Activated T-helper 1 cell treated with anti-CD3 and anti-CD28 coated beads, Interleukin-2, amount 50 U/mL, for 16 hours (primary cell): ENCODE data around the gene DUSP10.

ENCODE experiments used
- DNase-seq, 2 donors: peaks; one replicate each; pipeline ENCODE4 v3.0.0-alpha.2; 2020; ENCODE audit warnings: low read depth in 1 of 2, low spot score in 1 of 2

Gene DUSP10

GRCh38 chr1:221734187-221734586 is 7.7 kb downstream of the DUSP10 start:
- DNase-seq = no peak

- no peak for DNase-seq
Measured at GRCh38 chr1:221732052-221732451, 9.8 kb downstream of the DUSP10 start.

GRCh38 chr1:221729771-221730330 is 12.0 kb downstream of the DUSP10 start:
- DNase-seq = no peak

GRCh38 chr1:221728037-221728505 is 13.8 kb downstream of the DUSP10 start:
- no peak for DNase-seq

GRCh38 chr1:221727146-221728036 is 14.5 kb downstream of the DUSP10 start:
- no peak for DNase-seq

- no peak for DNase-seq
Measured at GRCh38 chr1:221725735-221726672, 15.9 kb downstream of the DUSP10 start.

- no peak for DNase-seq
Measured at GRCh38 chr1:221724931-221725605, 16.8 kb downstream of the DUSP10 start.

GRCh38 chr1:221723848-221724236 is 18.0 kb downstream of the DUSP10 start:
- no peak for DNase-seq

GRCh38 chr1:221723018-221723847 is 18.7 kb downstream of the DUSP10 start:
- DNase-seq = no peak

GRCh38 chr1:221722254-221723017 is 19.5 kb downstream of the DUSP10 start:
- no peak for DNase-seq

- no peak for DNase-seq
Measured at GRCh38 chr1:221720545-221720944, 21.3 kb downstream of the DUSP10 start.

GRCh38 chr1:221719987-221720386 is 21.9 kb downstream of the DUSP10 start:
- DNase-seq = no peak

- no peak for DNase-seq
Measured at GRCh38 chr1:221719278-221719597, 22.7 kb downstream of the DUSP10 start.

- no peak for DNase-seq
Measured at GRCh38 chr1:221718381-221719277, 23.3 kb downstream of the DUSP10 start.

GRCh38 chr1:221717485-221717853 is 24.4 kb downstream of the DUSP10 start:
- no peak for DNase-seq

GRCh38 chr1:221716713-221717484 is 25.0 kb downstream of the DUSP10 start:
- DNase-seq = no peak

- no peak for DNase-seq
Measured at GRCh38 chr1:221715321-221716169, 26.3 kb downstream of the DUSP10 start.
